ENCODE measurements around the gene MYO5B. TPM values are rescaled to one million over a fixed set of nuclear protein-coding genes. Genes with fewer than 3 reads are reported as not detected.
"Not testable (repeated sequence)": the region's sequence is repeated elsewhere in the genome, so short reads cannot be mapped to it uniquely, and the experiment has no call there.

MYO5B gene
- total RNA-seq, 4 donors from 2014 or later: 58.2 to 102 (median 89.9) TPM

DNA sequence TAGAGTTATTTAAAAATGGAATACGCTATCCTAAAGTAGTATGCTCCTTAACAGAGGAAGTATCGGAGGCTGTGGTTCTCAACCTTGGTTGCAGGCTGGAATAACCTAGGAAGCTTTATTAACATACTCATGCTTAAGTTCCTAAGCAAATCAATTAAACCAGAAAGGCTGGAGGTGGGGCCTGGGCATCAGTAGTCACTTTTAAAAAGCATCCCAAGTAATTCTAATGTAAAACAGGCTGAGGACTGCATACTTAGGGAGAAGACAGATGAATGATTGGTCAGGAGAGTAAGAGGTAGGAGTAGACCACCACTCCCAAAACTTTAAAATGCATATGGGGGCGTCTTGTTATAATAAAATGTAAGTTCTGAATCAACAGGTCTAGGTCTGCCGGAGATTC is 396.9 kb downstream of the MYO5B start:
- Histone ChIP-seq H3K4me1 (peaks cover 0 to 8% of the 10 kb centered on the region in 2 donors), H3K9me3 (no peaks in the 10 kb centered on the region), H3K36me3 (peaks cover 5 to 7% of the 10 kb centered on the region in 2 donors), H3K4me3 (replicated peaks in 1 of 3) (no peak overlapping the region), H3K27ac (no peak overlapping the region), H3K27me3 (no peaks in the 10 kb centered on the region)
- WGBS, 2 donors: 97 to 98% methylated on average over 4 of the region's 4 CpGs
- intact Hi-C loops (cut with DNase I): no loop called here
- no peak for DNase-seq
- TF ChIP-seq POLR2A (IDR thresholded peaks at IDR 0.05) (no peak), CTCF (IDR thresholded peaks at IDR 0.05) (no peak)

DNA sequence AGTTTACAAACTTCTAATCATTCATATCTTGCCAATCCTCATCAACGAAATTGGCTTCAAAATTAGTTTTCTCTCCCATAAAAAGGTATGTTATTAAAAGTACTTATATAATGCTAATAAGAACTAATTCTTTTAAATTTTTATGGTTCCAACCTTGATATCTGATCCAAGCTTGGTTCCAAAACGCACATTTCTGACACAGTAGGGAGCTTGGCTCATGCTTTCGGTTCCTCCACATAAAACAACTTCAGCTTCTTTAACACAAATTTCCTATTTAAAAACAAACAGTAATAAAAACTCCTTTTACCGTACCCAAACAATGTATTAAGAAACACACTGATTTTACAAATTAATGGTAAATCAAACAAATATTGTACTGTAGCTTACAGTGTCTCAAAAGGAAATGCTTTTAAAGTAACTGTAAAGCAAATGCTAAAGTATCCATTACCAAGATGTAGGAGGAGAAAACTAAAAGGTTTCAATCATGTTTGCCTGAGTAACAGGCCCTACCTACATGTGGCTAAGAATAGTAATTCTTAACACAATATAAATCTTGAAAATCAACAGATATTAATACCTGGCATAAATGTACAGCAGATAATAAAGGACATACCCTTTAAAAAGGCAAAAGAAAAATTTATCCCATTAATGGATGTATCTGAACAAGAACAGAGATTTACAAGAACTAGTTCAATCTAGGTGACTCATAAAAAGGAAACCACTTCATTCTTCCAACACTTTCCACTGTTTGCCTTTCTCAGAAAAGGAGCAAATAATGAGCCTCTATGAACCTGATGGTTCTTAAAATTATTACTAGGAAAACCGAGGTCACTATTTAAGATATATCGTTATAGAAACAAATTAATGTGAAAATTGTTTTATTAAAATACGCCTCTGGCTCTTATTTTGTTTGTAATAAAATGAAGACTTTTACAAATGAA is 399.1 kb downstream of the MYO5B start:
- DNase-seq: no peak
- no peaks in the 10 kb centered on the region for H3K27me3 ChIP-seq
- H3K4me1 ChIP-seq: peaks cover 0 to 5% of the 10 kb centered on the region in 2 donors
- 96% methylated on average over 7 of the region's 7 CpGs for WGBS, 2 donors
- intact Hi-C loops (cut with DNase I): no loop called here
- H3K36me3 ChIP-seq: peaks cover 24 to 28% of the 10 kb centered on the region in 2 donors
- no peak overlapping the region for H3K27ac ChIP-seq
- H3K9me3 ChIP-seq: no peaks in the 10 kb centered on the region
- TF ChIP-seq CTCF (IDR thresholded peaks at IDR 0.05) (no peak), POLR2A (IDR thresholded peaks at IDR 0.05) (no peak)
- no peak overlapping the region for H3K4me3 ChIP-seq (replicated peaks in 1 of 3)

- intact Hi-C loops (cut with DNase I): no loop called here
- no peak for DNase-seq
- peaks cover 0 to 3% of the 10 kb centered on the region in 2 donors for H3K4me1 ChIP-seq
- H3K27me3 ChIP-seq: no peaks in the 10 kb centered on the region
- H3K4me3 ChIP-seq (replicated peaks in 1 of 3): no peak overlapping the region
- H3K36me3 ChIP-seq: peaks cover 32 to 37% of the 10 kb centered on the region in 2 donors
- no peak overlapping the region for H3K27ac ChIP-seq
- TF ChIP-seq CTCF (IDR thresholded peaks at IDR 0.05): no peak
- TF ChIP-seq POLR2A (IDR thresholded peaks at IDR 0.05): no peak
- WGBS, 2 donors: 94 to 96% methylated on average over 3 of the region's 3 CpGs
- no peaks in the 10 kb centered on the region for H3K9me3 ChIP-seq
These were observed 400.2 kb downstream of the MYO5B start for GRCh38 chr18:49794743-49795142.

DNA sequence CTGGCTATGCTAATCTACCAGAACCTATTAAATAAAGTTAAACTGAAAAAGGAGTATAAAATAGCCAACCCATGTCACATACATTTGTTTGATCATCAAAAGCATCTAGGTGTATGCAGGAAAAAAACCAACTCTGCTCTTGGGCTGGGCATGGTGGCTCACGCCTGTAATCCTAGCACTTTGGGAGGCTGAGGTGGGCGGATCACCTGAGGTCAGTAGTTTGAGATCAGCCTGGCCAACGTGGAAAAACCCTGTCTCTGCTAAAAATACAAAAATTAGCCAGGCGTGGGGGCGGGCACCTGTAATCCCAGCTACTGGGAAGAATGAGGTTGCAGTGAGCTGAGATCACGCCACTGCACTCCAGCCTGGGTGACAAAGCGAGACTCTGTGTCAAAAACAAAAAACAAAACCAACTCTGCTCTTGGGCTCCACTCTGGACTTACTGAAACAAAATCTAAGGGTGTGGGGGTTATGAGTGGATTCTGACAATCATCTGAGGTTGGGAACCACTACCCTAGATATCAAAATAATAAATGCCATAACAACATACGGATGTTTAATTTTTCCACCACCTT is 405.3 kb downstream of the MYO5B start:
- not testable (repeated sequence) for H3K9me3 ChIP-seq; DNase-seq; H3K27ac ChIP-seq; H3K27me3 ChIP-seq; H3K4me1 ChIP-seq; H3K4me3 ChIP-seq (replicated peaks in 1 of 3)
- H3K36me3 ChIP-seq: peaks cover 32 to 46% of the 10 kb centered on the region in 2 donors
- intact Hi-C loops (cut with DNase I): loop anchor here (10.0 kb wide), 2 partner anchors 65 to 275 kb away; no protein-coding TSS in a partner anchor
- WGBS, 2 donors: 91% methylated on average over 8 of the region's 8 CpGs

GRCh38 chr18:49788327-49788898 is 406.5 kb downstream of the MYO5B start:
- Histone ChIP-seq H3K27ac (no peak overlapping the region), H3K36me3 (peaks cover 34 to 44% of the 10 kb centered on the region in 2 donors), H3K4me1 (peaks cover 5 to 10% of the 10 kb centered on the region in 2 donors), H3K9me3 (no peaks in the 10 kb centered on the region), H3K27me3 (no peaks in the 10 kb centered on the region), H3K4me3 (replicated peaks in 1 of 3) (no peak overlapping the region)
- WGBS, 2 donors: 68 to 82% methylated on average over 5 of the region's 5 CpGs
- TF ChIP-seq POLR2A (IDR thresholded peaks at IDR 0.05) (no peak), CTCF (IDR thresholded peaks at IDR 0.05) (no peak)
- intact Hi-C loops (cut with DNase I): loop anchor here (10.0 kb wide), 2 partner anchors 66 to 274 kb away; no protein-coding TSS in a partner anchor
- no peak for DNase-seq

Data from thyroid gland (tissue), 4 donors.